ENCODE measurements around the gene FER. TPM values are rescaled to one million over a fixed set of nuclear protein-coding genes. Genes with fewer than 3 reads are reported as not detected.
A peak's percentile ranks its signal among the peaks of the same experiment; 100 is the strongest.
"Not testable (repeated sequence)": the region's sequence is repeated elsewhere in the genome, so short reads cannot be mapped to it uniquely, and the experiment has no call there.

Gene FER
- polyA plus RNA-seq, 5 donors: 10.5 to 22.3 (median 18.9) TPM

DNA sequence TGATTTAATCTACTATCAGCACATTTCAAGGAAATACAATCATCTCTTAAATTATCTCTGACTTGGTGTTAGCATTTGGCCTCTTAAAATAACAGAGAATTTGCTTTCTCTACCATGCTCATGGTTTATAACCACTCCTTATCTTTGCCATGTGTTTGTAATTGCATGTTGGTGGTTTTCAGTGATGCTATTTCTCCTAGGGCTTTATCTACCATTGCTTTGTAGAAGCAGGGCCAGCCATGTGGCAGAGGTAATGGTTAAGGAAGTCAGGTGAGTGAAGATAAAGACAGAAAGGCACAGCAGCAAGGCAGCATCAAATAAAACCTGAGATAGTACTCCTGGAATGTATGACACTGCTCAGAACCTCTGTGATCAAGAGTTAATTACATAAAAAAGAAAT lies 206.2 kb downstream of the FER start:
- no peak for DNase-seq

DNA sequence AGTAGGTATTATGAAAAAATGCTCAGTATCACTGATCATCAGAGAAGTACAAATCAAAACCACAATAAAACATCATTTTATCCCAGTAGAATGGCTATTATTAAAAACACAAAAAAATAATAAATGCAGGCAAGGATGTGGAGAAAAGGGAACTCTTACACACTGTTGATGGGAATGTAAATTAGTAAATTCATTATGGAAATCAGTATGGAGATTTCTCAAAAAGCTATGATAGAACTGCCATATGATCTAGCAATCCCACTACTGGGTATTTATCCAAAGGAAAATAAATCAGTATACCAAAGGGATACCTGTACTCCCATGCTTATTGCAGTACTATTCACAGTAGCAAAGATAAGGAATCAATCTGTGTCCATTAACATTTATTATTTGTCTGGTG lies 209.6 kb downstream of the FER start:
- no peak for DNase-seq

DNA sequence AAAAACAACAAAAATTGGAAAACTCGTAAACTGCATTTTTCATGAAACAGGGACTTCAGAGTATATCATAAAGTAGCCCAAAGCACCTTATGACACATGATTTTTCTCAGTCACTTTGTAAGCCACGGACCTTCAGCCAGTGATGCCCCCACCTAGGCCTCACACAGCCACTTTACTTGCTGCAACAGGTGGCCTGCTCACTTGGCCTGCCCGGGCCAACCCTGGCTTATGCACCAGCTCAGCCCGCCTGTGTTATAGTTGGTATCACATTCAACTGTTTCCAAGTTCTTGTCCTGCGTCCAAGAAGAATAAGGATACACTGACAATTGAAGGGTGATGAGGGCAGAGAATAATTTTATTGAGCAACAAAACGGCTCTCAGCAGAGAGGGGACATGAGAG lies 219.2 kb downstream of the FER start:
- no peak for DNase-seq

DNA sequence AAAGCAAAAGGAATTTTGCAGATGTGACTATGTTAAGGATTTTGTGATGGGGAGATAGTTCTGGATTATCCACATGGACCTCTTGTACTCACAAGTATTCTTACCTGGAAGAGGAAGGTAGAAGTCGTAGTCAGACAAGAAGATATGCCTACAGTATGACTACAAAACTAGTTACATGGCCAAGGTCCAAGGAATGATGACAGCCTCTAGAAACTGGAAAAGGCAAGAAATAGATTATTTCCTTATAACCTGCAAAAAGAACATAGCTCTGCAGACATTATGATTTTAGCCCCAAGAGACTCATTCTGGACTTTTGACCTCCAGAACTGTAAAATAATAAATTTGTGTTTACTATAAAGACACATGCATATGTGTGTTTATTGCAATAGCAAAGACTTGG lies 226.9 kb downstream of the FER start:
- no peak for DNase-seq

DNA sequence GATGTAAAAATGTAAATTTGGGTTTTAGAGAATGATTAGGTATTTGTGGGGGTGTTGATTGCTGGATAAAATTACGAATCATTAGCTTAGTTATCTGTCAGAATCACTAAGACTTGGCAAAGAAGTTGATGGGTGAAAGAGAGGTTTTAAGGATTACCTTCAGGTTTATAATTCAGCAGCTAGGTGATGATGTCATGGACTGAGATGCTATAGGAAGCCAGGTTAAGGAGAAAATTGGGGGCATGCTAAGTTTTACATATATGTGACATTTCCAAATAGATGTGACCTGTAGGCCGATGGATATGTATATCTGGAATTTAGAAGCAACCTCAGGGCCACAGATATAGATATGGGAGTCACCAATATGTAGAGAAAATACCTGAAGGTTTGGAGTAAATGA lies 228.0 kb downstream of the FER start:
- no peak for DNase-seq

DNA sequence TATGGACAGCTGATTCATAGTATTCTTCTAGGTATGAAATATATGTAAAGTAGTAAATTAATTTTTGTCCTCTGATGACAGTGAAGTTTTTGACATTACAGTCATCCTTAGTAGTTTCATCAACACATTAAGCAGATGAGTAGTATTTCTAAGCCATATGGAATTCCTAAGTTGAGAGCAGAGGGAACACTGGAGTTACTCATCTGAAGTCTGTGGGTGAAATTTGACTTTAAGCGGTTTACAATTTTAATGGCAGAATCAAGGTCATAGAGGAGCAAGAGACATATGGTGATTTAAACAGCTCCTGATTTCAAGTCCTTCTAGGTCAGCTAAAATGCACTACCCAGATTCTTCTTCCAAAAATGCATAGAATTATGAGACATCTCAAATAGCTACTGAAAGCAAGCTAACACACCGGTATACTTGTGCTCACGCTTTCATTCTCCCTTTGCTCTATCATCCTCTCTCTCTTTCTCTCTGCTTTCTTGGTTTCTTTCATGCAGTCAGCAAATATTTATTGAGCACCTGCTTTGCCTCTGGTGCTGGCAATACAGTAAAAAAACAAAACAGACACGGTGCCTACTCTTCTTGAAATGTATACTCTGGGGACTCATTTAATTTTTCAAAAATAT lies 235.9 kb downstream of the FER start:
- no peak for DNase-seq

DNA sequence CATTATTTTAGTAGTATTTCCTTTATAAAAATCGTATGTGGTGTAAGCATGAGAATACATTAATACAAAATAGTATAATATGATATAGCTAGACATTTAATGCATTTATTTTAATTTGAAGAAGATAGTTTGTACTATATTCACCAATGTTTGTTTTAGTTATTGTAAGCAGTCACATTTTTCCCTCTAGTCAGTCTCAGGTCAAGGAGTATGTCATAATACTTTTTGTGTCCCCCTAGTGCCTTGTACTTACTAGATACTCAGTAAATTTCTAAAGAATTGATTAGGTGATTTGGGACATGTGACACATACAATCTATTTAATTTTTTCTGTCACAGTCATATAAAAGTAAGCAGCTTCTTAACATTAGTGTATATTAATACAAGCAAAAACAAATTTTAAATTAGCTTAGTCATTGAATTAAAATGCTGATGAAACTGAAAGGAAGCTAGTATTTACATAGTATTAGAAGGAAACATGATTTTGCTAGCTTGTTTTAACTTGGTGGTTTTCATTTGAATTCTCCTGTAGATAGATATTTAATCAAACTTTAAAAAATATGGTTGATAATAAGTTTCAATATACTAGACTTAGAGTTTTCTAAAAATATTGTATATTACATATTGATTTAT lies 242.2 kb downstream of the FER start:
- DNase-seq: no peak

DNA sequence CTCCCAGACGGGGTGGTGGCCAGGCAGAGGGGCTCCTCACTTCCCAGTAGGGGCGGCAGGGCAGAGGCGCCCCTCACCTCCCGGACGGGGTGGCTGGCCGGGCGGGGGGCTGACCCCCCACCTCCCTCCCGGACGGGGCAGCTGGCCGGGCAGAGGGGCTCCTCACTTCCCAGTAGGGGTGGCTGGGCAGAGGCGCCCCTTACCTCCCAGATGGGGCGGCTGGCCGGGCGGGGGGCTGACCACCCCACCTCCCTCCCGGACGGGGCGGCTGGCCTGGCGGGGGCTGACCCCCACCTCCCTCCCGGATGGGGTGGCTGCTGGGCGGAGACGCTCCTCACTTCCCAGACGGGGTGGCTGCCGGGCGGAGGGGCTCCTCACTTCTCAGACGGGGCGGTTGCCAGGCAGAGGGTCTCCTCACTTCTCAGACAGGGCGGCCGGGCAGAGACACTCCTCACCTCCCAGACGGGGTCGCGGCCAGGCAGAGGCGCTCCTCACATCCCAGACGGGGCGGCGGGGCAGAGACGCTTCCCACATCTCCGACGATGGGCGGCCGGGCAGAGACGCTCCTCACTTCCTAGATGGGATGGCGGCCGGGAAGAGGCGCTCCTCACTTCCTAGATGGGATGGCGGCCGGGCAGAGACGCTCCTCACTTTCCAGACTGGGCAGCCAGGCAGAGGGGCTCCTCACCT lies 244.8 kb downstream of the FER start:
- not testable (repeated sequence) for DNase-seq

DNA sequence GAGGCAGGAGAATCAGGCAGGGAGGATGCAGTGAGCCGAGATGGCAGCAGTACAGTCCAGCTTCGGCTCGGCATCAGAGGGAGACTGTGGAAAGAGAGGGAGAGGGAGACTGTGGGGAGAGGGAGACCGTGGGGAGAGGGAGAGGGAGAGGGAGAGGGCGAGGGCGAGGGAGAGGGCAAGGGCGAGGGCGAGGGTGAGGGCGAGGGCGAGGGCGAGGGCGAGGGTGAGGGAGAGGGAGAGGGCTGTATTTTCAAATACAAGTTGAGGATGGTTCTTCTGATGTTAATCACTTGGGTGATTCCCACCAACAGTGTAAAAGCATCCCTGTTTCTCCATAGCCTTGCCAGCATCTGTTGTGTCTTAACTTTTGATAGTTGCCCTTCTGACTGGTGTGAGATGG lies 245.7 kb downstream of the FER start:
- not testable (repeated sequence) for DNase-seq

DNA sequence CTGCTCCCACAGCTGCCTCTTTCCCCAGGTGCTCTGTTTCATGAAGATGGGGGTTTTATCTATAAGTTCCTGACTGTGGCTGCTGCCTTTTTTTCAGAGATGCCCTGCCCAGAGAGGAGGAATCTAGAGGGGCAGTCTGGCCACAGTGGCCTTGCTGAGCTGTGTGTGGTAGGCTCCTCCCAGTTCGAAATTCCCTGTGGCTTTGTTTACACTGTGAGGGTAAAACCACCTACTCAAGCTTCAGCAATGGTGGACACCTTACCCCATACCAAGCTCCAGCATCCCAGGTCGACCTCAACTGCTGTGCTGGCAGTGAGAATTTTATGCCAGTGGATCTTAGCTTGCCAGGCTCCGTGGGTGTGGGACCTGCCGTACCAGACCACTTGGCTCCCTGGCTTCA lies 250.0 kb downstream of the FER start:
- DNase-seq: no peak

DNA sequence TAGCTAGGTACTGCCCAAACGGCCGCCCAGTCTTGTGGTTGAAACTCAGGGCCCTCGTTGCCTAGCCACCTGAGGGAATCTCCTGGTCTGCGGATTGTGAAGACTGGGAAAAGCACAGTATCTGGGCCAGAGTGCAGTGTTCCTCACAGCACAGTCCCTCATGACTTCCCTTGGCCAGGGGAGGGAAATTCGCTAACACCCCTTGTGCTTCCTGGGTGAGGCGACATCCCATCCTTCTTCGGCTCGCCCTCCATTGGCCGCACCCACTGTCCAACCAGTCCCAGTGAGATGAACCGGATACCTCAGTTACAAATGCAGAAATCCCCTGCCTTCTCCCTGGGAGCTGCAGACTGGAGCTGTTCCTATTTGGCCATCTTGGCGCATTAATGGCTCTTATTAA lies 250.5 kb downstream of the FER start:
- DNase-seq: no peak

DNA sequence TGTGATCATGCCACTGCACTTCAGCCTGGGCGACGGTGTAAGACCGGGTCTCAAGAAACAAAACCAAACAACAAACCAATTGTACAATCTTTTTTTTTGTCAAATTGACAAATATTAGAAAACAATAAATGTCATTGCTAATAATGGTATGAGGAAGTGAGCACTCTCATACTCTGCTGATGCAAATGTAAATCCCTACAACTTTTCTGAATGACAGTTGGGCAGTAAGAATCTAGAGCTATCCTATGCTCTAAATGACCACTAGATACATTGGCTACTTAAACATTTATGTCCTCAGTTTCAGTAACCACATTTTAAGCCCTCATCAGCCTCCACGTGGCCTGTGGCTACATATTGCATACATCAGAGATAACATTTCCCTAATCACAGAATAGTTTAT lies 256.2 kb downstream of the FER start:
- DNase-seq: no peak

DNA sequence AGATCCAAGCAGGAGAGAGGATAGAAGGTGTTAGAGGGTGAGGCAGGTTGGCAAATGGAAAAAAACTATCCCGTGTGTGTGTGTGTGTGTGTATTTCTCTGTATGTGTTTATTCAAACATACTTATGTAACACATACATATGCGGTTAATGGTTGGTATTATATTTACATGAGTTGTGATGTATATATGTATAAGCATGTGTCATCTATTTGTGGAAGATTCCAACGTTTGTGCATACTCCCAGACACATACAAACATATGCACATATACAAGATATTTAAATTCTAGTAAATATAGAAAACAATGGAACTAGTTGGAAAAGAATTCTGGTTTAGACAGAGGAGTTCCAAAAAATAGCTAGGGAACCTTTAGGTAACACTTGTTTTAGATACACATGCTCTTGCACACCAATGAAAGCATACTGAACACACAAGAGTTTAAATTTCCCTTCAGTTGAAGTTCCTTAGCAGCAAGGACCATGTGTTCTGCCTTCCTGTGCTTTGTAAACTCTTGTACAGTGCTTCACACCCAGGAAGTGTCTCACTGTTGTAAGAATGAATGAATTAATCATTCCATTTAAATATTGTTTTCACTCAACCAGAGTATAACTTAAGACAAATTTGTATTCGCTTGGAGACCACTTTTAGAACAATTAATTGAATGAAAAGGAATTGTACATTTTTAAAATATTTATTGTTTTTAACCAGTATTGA lies 257.8 kb downstream of the FER start:
- no peak for DNase-seq

DNA sequence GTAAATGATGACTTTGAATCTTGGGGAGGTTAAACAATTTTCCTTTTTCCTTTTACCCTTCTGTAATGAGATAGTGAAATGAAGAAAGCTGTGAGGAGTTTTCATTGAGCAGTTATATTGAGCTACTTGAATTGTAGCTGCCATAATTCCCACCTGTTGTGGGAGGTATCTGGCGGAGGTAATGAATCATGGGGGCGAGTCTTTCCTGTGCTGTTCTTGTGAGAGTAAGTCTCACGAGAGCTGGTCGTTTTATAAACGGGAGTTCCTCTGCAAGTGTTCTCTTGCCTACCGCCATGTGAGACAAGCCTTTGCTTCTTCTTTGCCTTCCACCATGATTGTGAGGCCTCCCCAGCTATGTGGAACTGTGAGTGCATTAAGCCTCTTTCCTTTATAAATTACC lies 258.4 kb downstream of the FER start:
- DNase-seq: no peak

DNA sequence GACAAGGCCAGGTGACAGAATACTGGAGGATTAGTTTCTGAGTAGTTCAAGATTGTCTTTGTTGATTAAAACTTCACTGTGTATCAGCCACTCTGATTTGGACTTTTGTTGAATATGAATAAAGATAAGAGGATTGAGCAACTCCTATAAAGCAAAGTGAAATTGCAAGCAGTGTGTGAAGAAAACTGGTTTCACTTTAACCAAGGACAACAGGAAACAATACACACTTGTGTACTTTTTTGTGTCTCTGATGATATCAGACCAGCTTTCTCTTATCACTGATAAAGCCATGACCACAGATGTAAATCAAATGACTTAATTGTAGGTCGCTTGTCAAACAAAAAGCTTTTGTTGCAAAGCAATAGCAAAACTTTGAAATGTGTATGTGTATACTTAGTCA lies 268.6 kb downstream of the FER start:
- DNase-seq: peak in 1 of 2 donors; percentile 38

DNA sequence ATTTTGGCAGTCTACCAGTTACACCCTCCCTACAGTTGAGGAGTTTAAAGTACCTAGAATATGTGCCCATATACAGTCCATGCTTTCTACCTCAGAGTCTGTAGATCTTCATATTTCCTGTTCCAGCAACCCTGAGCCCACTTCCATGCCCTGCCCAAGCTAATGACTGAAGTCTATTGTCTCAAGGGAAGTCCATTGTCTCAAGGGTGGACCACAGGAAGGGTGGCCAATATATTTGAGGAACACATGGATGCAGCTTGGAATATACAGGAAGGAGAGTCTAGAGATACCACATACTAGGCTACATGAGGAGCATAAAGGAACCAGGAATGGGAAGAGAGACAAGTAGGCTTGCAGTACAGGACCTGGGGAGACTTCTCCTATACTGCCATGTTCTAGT lies 274.4 kb downstream of the FER start:
- DNase-seq: no peak

DNA sequence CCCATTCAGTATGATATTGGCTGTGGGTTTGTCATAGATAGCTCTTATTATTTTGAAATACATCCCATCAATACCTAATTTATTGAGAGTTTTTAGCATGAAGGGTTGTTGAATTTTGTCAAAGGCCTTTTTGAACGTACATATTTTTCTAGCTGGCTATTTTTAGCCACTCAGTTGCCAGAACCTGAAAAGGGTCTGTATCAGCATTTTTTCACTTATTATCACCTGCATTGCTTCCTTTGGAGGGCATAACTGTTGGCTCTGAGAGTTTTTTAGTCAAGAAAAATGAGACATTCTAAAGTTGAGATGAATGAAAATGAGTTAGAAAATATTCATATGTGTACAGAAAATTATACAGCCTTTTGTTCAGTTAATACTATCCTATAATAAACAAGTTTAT lies 278.0 kb downstream of the FER start:
- DNase-seq: not testable (repeated sequence)

DNA sequence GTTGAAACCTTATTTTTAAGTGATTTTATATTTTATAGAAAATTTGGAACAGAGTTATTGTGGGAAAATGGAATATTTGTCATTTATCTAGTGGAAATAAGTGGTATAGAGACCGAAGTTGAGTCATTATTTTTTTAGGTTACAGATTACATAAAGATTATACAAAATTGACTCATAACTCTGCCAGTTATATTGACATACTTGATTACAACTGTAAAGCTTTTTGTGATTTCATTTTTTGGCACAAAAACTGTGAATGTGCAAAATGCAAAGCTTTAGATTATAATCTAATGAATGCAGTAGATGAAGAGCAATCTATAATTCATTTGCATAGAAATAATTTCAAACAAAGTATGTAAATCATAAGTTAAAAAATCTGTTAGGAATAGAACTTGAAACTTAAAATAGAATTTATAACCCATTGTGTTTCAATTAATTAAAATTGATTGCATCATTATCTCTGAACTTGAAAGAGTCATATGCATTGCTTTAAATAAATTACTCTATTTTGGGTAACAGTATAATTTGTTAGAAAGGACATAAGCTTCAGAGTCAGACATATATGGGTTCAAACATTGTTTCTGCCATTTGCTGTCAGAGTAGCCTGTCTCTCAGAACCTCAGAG lies 280.4 kb downstream of the FER start:
- no peak for DNase-seq

DNA sequence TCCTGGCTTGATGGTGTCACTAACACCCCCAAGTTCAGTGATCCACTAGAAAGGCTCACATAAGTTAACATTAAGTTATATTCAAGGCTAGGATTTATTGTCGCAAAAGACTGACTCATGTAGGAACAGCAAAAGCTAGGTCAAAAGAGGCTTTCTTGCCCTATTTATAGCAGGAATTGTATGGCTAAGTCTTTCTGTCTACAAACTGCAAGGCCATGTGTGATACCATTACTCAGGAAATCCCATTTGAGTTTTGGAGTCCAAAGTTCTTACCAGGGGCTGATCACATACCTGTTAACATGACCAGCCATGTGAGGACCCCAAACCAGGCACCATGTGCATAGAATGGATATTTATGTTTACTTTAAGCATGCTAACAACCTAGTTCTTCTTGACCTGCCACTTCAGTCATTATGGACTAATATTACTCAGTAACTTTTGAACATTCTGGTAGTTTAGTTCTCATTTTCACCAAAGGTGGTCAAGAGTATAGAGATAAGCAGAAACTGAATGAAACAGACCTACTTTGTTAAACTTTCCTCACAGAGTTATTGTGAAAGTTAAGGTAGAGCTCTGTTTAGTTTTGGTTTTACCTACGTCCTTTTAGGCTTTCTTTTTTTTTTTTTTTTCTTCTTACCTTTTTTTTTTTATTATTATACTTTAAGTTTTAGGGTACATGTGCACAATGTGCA lies 281.1 kb downstream of the FER start:
- DNase-seq: no peak

DNA sequence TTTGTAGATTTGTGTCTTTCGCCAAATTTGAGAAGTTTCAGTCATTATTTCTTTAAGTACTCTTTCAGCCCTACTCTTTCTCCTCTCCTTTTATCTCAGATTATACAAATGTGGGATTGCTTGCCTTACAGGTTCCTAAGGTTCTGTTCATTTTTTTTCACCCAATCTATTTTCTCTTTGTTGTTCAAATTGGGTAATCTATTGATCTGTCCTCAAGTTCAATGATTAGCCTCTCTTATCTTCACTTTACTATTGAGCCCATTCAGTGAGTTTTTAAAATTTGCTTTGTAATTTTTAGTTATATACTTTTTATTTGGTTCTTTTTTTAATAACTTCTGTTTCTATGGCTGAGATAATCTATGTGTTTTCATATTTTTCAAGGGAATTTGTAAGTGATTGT lies 282.1 kb downstream of the FER start:
- no peak for DNase-seq

DNA sequence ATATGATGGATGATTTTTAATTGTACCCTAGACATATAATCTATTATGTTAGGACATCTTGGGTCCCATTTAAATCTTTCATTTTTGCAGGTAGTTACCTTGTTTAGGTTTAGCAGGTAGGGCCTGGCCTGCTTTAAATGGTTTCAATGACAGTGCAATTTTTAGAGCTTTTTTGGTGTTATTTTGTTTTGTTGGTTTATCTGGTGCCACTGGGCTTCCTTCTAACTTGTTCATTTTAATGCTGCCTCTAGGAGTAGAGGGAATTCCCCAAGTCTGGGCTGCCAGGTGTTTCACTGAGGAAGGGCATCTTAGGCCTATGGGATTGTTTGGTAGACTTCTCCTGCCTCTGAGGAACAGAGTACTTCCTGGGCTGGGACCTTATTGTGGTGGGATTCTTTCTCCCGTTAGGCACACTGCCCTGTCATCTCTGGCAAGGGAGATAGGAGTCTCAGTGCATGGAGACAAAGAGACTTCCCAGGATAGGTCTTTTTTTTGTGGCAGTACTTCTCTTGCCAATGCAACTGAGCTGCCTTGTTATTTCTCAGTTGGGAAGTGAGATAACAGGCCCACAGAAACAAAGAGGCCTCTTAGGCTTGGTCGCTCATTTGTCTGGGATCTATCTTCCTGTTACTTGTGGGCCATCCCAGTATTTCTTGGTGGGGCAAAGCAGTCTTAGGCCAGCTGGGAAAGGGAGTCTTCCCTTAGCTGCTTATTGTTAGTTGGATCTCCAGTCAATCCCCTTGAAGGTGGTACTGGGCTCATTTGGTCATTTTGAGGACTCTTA lies 282.9 kb downstream of the FER start:
- DNase-seq: no peak
